ENCODE measurements around the gene IL10.

- TF ChIP-seq ZNF274 (IDR thresholded peaks at IDR 0.05; ENCODE audit: low read depth, low read length) (no peak), YY1 (IDR thresholded peaks at IDR 0.05; ENCODE audit: insufficient read depth, insufficient read length) (no peak)
These were observed 11.2 kb upstream of the IL10 start for GRCh38 chr1:206783506-206783905.
